Bronchial epithelial cell (primary cell): ENCODE measurements around the gene ADAMTS14. TPM values are rescaled to one million over a fixed set of nuclear protein-coding genes. Genes with fewer than 3 reads are reported as not detected.

Experiments used
- DNase-seq: peaks from one replicate; pipeline ENCODE4 v3.0.0-alpha.2; 2010; ENCODE audit warnings: low read depth
- FAIRE-seq: peaks from 2 replicates; lab custom pipeline; 2011; peaks lifted over from hg19 to GRCh38; lab: Jason Lieb, UNC
- H3K27me3 ChIP-seq: 2 replicates; pipeline ENCODE4 v1.5.1; 2011; ENCODE audit warnings: low read length; ENCODE audit not compliant: control insufficient read depth, insufficient read depth
- H3K36me3 ChIP-seq: 2 replicates; pipeline ENCODE4 v1.5.1; 2011; ENCODE audit warnings: low read length; ENCODE audit not compliant: control insufficient read depth, insufficient read depth
- H3K4me3 ChIP-seq: 2 replicates; pipeline ENCODE4 v1.5.1; 2011; ENCODE audit warnings: mild to moderate bottlenecking, low read depth, low read length, control low read depth
- total RNA-seq: library from RNA; depleted of rRNA; stranded (reverse); fragments of >200 nt; gene quantifications from 2 replicates; pipeline ENCODE4 v1.2.1, GENCODE V29; 2014
- TF ChIP-seq, protein P1 (sequence below): IDR thresholded peaks from 2 replicates; pipeline ENCODE4 v1.5.1; 2011; ENCODE audit warnings: mild to moderate bottlenecking, moderate library complexity, low read length, control low read depth, inconsistent platforms; ENCODE audit not compliant: insufficient read depth, severe bottlenecking

ADAMTS14 gene
- total RNA-seq, 1 donor from 2014 or later: 0.26 TPM

DNA sequence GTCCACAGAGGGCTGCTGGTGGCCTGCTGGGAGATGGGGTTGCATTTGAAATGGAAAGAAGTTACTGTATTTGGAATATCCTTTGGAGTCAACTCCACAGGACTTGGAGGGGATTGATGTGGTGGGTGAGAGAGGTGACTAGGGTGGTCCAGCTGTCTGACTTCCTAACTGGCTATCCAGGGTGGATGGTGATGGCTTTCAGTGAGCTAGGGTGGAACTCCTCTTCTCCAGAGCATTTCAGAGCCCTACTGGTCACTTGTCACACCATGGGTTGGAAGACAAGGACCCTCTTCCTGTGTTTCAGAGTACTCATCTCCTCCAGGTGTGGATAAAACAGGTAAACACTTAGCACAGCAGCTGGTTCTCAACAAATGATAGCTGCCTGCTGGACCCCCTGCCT is 3.3 kb upstream of the ADAMTS14 start:
- Histone ChIP-seq H3K27me3 (peaks cover 18% of the 10 kb centered on the region), H3K4me3 (no peak overlapping the region), H3K36me3 (no peaks in the 10 kb centered on the region)
- TF ChIP-seq, protein P1, sequence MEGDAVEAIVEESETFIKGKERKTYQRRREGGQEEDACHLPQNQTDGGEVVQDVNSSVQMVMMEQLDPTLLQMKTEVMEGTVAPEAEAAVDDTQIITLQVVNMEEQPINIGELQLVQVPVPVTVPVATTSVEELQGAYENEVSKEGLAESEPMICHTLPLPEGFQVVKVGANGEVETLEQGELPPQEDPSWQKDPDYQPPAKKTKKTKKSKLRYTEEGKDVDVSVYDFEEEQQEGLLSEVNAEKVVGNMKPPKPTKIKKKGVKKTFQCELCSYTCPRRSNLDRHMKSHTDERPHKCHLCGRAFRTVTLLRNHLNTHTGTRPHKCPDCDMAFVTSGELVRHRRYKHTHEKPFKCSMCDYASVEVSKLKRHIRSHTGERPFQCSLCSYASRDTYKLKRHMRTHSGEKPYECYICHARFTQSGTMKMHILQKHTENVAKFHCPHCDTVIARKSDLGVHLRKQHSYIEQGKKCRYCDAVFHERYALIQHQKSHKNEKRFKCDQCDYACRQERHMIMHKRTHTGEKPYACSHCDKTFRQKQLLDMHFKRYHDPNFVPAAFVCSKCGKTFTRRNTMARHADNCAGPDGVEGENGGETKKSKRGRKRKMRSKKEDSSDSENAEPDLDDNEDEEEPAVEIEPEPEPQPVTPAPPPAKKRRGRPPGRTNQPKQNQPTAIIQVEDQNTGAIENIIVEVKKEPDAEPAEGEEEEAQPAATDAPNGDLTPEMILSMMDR: no peak
- DNase-seq (no peak), FAIRE-seq (no peak)

DNA sequence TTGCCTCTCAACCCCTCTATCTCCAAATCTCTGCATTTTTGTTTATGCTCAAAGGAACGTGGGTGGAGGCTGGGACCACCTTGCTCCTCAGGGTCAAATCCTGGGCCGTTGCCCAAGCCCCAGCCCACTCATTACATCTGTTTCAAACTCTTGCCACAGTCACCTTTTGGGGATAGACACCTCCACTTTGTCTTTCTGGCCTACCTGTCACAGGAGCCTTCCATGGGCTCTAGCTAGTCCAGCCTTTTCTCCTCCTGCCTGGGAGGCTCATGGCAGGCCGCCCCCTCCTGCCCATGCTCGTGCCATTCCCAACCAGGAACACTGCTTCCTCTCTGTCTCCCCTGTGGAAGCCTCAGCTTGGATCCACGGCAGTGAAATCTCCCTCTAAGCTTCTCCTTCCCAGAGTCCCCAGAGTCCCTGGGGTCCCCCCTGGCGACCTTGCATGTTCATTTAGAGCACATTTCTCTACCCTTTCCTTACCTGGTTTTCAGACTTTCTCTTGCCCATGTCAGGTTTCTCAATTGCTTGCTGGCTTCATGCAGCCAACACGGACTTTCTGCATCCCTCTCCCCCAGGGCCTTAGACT is 2.5 kb upstream of the ADAMTS14 start:
- TF ChIP-seq, protein P1: no peak
- Histone ChIP-seq H3K4me3 (no peak overlapping the region), H3K27me3 (peaks cover 22% of the 10 kb centered on the region), H3K36me3 (no peaks in the 10 kb centered on the region)
- FAIRE-seq (no peak), DNase-seq (no peak)

DNA sequence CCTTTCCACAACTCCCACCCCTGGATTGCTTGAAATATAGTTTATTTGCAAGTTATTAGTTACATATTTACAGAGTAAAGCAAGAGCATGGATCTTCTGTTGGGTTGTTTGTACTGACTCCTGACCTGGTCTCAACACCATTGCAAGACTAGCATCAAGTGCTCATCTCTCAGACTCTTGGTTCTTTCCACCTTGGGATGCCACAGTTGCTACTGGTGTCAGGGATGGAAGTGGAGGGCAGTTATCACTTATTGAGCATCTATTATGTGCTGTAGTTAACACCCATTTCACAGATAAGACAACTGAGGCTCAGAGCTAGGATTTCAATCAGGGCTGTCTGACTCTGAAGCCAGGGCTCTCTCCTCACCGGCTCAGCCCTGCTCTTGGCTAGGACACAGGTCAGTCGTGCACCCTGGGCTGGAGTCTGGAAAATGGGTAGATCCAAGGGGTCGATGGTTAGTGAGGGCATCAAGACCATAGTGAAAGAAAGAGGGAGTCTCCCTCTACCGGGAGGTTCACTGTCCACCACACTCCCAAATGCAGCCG is 614 bp upstream of the ADAMTS14 start:
- Histone ChIP-seq H3K36me3 (no peaks in the 10 kb centered on the region), H3K4me3 (no peak overlapping the region), H3K27me3 (peaks cover 25% of the 10 kb centered on the region)
- no peak for DNase-seq
- FAIRE-seq: no peak
- TF ChIP-seq, protein P1: no peak

DNA sequence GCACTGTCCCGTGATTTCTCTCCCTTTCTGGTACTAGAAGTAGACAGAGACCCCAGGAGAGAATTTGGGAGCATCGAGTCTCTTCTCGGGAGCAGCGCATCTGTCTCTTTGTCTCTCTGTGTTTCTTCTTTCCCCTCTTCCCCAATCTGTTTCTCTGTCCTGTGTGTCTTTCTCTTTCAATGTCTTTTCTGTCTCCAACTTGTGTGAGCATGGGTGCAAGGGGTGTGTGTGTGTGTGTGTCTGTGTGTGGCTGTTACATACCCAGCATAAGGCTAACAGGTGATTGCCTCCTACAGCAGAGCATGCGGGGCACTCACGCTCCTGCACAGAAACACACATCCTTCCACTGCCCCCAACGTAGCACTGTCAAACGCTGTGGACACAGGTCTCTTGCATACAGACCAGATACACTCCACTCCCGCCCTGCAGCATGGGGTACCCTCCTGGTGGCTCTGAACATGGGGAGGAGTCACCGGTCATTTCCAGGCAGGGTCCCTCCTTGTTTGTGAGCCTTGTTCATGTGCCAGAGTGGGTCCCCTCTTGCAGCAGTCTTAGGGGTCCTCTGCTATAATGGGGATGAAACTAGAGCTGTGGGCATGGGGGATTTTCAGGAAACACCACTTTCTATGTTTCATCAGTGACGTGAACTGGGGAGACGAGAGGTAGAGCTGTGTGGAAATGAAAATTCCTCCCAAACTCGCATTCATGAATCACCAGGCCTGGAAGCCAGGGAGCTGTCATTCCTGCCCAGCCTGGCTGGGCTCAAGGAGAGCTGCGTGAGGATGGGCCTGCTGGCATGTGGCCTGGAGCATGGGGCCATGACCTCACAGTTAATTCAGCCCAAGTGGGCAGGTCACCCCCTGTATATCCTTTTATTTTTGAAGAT is 980 bp downstream of the ADAMTS14 start:
- H3K4me3 ChIP-seq: no peak overlapping the region
- peak; percentile 84 for FAIRE-seq
- H3K27me3 ChIP-seq: peaks cover 25% of the 10 kb centered on the region

DNA sequence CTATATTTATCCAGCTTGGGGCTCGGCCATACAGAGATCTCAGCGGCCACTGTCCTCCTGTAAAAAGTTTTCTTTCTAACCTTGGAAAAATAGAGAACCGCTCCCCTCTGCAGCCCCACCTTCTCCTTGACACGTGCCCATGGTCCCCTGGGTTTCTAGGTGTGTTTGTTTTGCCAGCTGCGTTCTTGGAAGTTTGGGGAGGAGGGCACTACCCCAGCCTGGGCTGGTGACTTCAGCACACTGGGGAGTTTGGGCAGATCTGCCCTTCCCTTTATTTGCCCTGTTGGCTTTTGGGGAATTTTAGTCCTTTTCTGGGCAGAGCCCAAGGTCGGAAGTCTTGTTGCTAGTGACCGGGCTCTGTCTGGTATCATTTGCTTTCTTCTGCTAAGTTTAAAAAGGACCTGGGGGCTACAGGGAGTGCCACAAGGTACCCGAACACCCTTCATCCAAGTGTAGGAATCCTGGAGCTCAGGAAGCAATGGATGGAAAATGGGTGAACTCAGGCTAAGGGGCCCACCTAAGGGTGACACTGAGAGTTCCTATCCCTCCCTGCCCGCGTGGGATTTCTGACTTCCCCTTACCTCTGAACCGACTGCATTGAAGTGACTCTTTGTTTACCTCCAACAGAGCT is 1.7 kb downstream of the ADAMTS14 start:
- no peak for DNase-seq
- H3K4me3 ChIP-seq: no peak overlapping the region
- FAIRE-seq: no peak
- H3K36me3 ChIP-seq: no peaks in the 10 kb centered on the region
- TF ChIP-seq, protein P1: no peak
- H3K27me3 ChIP-seq: peaks cover 25% of the 10 kb centered on the region

More for the DNA sequence above, 980 bp downstream of the ADAMTS14 start:
- TF ChIP-seq, protein P1: no peak
- H3K36me3 ChIP-seq: no peaks in the 10 kb centered on the region
- DNase-seq: peak; percentile 56
